Astrocyte (in vitro differentiated cells and primary cell): Measurements from ENCODE around the gene SNX15.

Experiments used
- EZH2 ChIP-seq: IDR thresholded peaks from 2 replicates; pipeline ENCODE4 v1.6.1; 2012; ENCODE audit warnings: mild to moderate bottlenecking, low read length, inconsistent platforms; ENCODE audit not compliant: insufficient read depth
- TF ChIP-seq, protein P1 (sequence below): IDR thresholded peaks from 2 replicates; pipeline ENCODE4 v1.5.1; 2011; ENCODE audit warnings: low read depth, mild to moderate bottlenecking, inconsistent platforms, low read length, moderate library complexity; ENCODE audit not compliant: insufficient read depth

DNA sequence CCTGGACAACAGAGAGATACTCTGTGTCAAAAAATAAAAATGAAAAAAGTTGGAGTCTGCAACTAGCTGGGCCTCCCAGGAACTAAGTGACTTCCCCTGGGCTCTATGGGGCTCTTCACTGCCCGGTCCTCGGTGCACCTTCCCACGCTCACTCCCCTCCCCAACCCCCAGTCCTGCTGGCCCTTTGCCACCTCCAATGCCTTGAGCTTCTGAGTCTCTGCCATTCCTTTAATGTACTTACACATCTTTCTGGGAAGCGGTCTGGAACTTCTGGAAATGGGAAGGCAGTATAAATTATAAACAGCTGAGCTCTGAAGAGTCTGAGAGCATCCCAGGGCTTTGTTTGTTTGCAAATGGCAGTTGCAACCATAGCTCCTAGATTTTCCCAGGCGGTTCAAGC, 24.5 kb upstream of the SNX15 start:
- TF ChIP-seq EZH2 = no peak
- TF ChIP-seq, protein P1, sequence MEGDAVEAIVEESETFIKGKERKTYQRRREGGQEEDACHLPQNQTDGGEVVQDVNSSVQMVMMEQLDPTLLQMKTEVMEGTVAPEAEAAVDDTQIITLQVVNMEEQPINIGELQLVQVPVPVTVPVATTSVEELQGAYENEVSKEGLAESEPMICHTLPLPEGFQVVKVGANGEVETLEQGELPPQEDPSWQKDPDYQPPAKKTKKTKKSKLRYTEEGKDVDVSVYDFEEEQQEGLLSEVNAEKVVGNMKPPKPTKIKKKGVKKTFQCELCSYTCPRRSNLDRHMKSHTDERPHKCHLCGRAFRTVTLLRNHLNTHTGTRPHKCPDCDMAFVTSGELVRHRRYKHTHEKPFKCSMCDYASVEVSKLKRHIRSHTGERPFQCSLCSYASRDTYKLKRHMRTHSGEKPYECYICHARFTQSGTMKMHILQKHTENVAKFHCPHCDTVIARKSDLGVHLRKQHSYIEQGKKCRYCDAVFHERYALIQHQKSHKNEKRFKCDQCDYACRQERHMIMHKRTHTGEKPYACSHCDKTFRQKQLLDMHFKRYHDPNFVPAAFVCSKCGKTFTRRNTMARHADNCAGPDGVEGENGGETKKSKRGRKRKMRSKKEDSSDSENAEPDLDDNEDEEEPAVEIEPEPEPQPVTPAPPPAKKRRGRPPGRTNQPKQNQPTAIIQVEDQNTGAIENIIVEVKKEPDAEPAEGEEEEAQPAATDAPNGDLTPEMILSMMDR = no peak
